Caco-2 (cell line): Measurements from ENCODE around the gene FBLN1. TPM values are rescaled to one million over a fixed set of nuclear protein-coding genes. Genes with fewer than 3 reads are reported as not detected.

Experiments used
- BruUV-seq: library from RNA; stranded (reverse); fragments of 400-500 nt; replicated peaks from 2 replicates; lab custom pipeline; 2021; lab: Mats Ljungman, UMichigan
- CTCF ChIA-PET: fragments of 300-600 bp; sonication (Branson Sonifier 250); formaldehyde crosslinking; loops from one replicate; lab custom pipeline; 2022; ENCODE audit warnings: antibody characterized with exemption; lab: Charles Lee
- POLR2A ChIA-PET: fragments of 300-600 bp; sonication (Branson Sonifier 250); formaldehyde crosslinking; loops from one replicate; lab custom pipeline; 2022; ENCODE audit warnings: antibody characterized with exemption; lab: Charles Lee
- DNase-seq, 2 experiments: peaks; one replicate each; pipeline versions ENCODE4 v3.0.0 to v3.0.0-alpha.2; 2020 to 2022
- H3K27me3 ChIP-seq: replicated peaks from 2 replicates; pipeline ENCODE4 v1.6.0; 2011; ENCODE audit warnings: low read length; ENCODE audit not compliant: control insufficient read depth, insufficient read depth
- H3K36me3 ChIP-seq: 2 replicates; pipeline ENCODE4 v1.5.1; 2011; ENCODE audit warnings: low read length; ENCODE audit not compliant: control insufficient read depth, insufficient read depth
- H3K4me1 ChIP-seq: fragments of 250-450 bp; sonication (Bioruptor Pico); 2 replicates; pipeline ENCODE4 v1.5.1; 2020; ENCODE audit warnings: mild to moderate bottlenecking
- H3K4me3 ChIP-seq: 2 replicates; pipeline ENCODE4 v1.5.1; 2011; ENCODE audit warnings: low read depth, mild to moderate bottlenecking, control low read depth, low read length
- H3K9me3 ChIP-seq: fragments of 250-450 bp; sonication (Bioruptor Pico); 2 replicates; pipeline ENCODE4 v1.5.1; 2020; ENCODE audit warnings: mild to moderate bottlenecking, moderate library complexity
- H3K27ac Mint-ChIP-seq: one replicate; pipeline ENCODE4 v1.8.0; 2022; ENCODE audit warnings: mixed read lengths; ENCODE audit not compliant: unreplicated experiment
- H3K27me3 Mint-ChIP-seq: one replicate; pipeline ENCODE4 v1.8.0; 2022; ENCODE audit warnings: mixed read lengths; ENCODE audit not compliant: insufficient read depth, unreplicated experiment
- H3K36me3 Mint-ChIP-seq: one replicate; pipeline ENCODE4 v1.8.0; 2022; ENCODE audit warnings: mild to moderate bottlenecking, mixed read lengths; ENCODE audit not compliant: insufficient read depth, unreplicated experiment
- H3K4me1 Mint-ChIP-seq: one replicate; pipeline ENCODE4 v1.8.0; 2022; ENCODE audit warnings: low read depth, mixed read lengths; ENCODE audit not compliant: unreplicated experiment
- H3K4me3 Mint-ChIP-seq: one replicate; pipeline ENCODE4 v1.8.0; 2022; ENCODE audit warnings: mild to moderate bottlenecking, moderate library complexity, mixed read lengths; ENCODE audit not compliant: unreplicated experiment
- H3K9me3 Mint-ChIP-seq: one replicate; pipeline ENCODE4 v1.8.0; 2022; ENCODE audit warnings: mixed read lengths; ENCODE audit not compliant: unreplicated experiment
- intact Hi-C: fragments of 100-400 bp; cut with micrococcal nuclease; formaldehyde crosslinking; loops from one replicate; pipeline ENCODE4 v1.10.0; 2022; ENCODE audit not compliant: unreplicated experiment
- total RNA-seq: library from RNA; stranded (reverse); gene quantifications from 2 replicates; pipeline ENCODE4 v1.2.3, GENCODE V29; 2022
- TF ChIP-seq, protein P1 (sequence below), 2 experiments: fragments of 200-600 bp in 1 of 2; IDR thresholded peaks; 1 replicate in 1 of 2; 2 replicates in 1 of 2; pipeline versions ENCODE4 v1.5.1 to v1.8.0; 2011 to 2022; ENCODE audit warnings: antibody characterized with exemption in 1 of 2, control low read depth in 1 of 2, inconsistent platforms in 1 of 2, low read depth in 1 of 2, low read length in 1 of 2, mild to moderate bottlenecking in 1 of 2, moderate library complexity in 1 of 2; ENCODE audit not compliant: insufficient read depth in 1 of 2, severe bottlenecking in 1 of 2, unreplicated experiment in 1 of 2

Gene FBLN1
- total RNA-seq, 1 experiment from 2014 or later, result 519 TPM

DNA sequence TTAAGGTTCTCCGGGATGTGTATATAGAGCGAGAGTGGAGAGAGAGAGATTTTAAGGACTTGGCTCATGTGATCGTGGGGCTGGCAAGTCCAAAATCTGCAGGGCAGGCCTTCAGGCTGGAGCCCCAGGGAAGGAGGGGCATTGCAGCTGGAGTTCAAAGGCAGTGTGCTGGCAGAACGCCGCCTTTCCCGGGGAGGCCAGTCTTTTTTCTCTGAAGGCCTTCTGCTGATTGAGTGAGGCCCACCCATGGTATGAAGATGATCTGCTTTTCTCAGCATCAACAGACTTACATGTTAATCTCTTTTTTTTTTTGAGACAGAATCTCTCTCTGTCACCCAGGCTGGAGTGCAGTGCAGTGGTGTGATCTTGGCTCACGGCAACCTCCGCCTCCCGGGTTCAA is 25.4 kb downstream of the FBLN1 start:
- H3K9me3 Mint-ChIP-seq, result no peaks in the 10 kb centered on the region
- H3K27ac Mint-ChIP-seq, result no peak overlapping the region
- H3K36me3 ChIP-seq, result peaks cover 1% of the 10 kb centered on the region

DNA sequence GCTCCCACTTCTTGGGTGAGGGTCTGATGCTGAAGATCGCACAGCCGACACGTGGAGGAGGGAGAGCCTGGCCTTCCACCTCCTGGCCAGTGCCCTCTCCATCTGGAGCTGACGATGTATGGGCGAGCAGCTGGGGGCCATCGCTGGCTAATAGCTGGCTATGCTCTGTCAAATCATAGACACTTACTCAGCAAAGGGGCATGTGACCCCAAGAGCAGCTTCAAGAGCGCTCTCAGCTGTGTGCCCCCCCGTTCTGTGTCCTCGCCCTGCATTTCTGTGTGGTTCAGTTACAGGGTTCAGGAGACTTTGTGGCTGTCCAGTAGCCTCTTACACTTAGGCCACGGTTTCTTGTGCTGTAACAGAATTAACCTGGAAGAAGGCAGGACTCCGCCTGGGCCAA is 26.4 kb downstream of the FBLN1 start:
- peaks cover 4% of the 10 kb centered on the region for H3K36me3 ChIP-seq
- no peak overlapping the region for H3K4me3 ChIP-seq
- CTCF ChIA-PET, result no interaction called here
- TF ChIP-seq, protein P1, sequence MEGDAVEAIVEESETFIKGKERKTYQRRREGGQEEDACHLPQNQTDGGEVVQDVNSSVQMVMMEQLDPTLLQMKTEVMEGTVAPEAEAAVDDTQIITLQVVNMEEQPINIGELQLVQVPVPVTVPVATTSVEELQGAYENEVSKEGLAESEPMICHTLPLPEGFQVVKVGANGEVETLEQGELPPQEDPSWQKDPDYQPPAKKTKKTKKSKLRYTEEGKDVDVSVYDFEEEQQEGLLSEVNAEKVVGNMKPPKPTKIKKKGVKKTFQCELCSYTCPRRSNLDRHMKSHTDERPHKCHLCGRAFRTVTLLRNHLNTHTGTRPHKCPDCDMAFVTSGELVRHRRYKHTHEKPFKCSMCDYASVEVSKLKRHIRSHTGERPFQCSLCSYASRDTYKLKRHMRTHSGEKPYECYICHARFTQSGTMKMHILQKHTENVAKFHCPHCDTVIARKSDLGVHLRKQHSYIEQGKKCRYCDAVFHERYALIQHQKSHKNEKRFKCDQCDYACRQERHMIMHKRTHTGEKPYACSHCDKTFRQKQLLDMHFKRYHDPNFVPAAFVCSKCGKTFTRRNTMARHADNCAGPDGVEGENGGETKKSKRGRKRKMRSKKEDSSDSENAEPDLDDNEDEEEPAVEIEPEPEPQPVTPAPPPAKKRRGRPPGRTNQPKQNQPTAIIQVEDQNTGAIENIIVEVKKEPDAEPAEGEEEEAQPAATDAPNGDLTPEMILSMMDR (IDR thresholded peaks at IDR 0.05; ENCODE audit: insufficient read depth in 1 of 2, low read depth in 1 of 2, low read length in 1 of 2, severe bottlenecking in 1 of 2, unreplicated experiment in 1 of 2), result no peak
- no peak for DNase-seq
- BruUV-seq, result no TSS peak
- Mint-ChIP-seq H3K4me3 (no peak overlapping the region), H3K9me3 (no peaks in the 10 kb centered on the region), H3K4me1 (peaks cover 6% of the 10 kb centered on the region), H3K27ac (no peak overlapping the region), H3K27me3 (no peaks in the 10 kb centered on the region), H3K36me3 (peaks cover 83% of the 10 kb centered on the region)
- H3K27me3 ChIP-seq, result no peaks in the 10 kb centered on the region
- no peaks in the 10 kb centered on the region for H3K4me1 ChIP-seq
- H3K9me3 ChIP-seq, result no peaks in the 10 kb centered on the region
- POLR2A ChIA-PET, result interaction anchor here (0.8 kb wide), 1 partner anchor 45 kb away, joined by 3 read pairs; no protein-coding TSS in a partner anchor
- intact Hi-C loops, result no loop called here

More for the DNA sequence above, 25.4 kb downstream of the FBLN1 start:
- H3K4me3 Mint-ChIP-seq, result no peak overlapping the region
- TF ChIP-seq, protein P1 (IDR thresholded peaks at IDR 0.05; ENCODE audit: insufficient read depth in 1 of 2, low read depth in 1 of 2, low read length in 1 of 2, severe bottlenecking in 1 of 2, unreplicated experiment in 1 of 2), result no peak
- no TSS peak for BruUV-seq
- intact Hi-C loops, result no loop called here
- Histone ChIP-seq H3K4me3 (no peak overlapping the region), H3K4me1 (no peaks in the 10 kb centered on the region), H3K9me3 (no peaks in the 10 kb centered on the region), H3K27me3 (no peaks in the 10 kb centered on the region)
- peaks cover 6% of the 10 kb centered on the region for H3K4me1 Mint-ChIP-seq
- CTCF ChIA-PET, result no interaction called here
- H3K36me3 Mint-ChIP-seq, result peaks cover 86% of the 10 kb centered on the region
- no peaks in the 10 kb centered on the region for H3K27me3 Mint-ChIP-seq
- POLR2A ChIA-PET, result no interaction called here
- no peak for DNase-seq

DNA sequence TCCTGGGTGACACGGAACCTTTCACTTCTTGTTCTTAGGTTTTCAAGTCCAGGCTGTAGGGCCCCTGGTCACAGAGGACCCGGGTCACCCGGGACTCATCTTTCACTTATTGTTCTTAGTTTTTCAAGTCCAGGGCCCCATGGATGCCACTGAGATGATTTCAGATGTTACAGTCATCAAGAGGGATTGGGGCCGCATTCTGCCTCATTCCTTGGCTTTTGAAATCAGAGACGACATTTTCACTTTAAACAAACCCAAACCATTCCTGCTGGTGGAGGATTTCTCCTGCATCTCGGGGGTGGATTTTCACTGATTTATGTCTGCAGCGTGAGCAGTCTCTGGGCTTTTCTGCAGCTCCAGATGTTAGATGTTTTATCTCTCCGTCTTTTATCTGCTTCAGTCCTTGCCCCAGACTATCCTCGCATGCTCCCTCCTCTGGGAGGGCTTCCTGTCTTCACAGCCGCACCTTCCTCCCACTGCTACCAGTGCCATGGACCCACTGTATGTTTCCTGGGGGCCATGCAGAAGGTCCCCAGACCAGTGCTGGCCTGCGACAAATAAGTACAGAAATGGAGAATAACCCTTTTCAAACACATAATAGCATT is 27.4 kb downstream of the FBLN1 start:
- intact Hi-C loops, result no loop called here
- Mint-ChIP-seq H3K4me3 (no peak overlapping the region), H3K27ac (no peak overlapping the region), H3K27me3 (no peaks in the 10 kb centered on the region), H3K36me3 (peaks cover 83% of the 10 kb centered on the region), H3K4me1 (peaks cover 6% of the 10 kb centered on the region), H3K9me3 (no peaks in the 10 kb centered on the region)
- CTCF ChIA-PET, result no interaction called here
- TF ChIP-seq, protein P1 (IDR thresholded peaks at IDR 0.05; ENCODE audit: insufficient read depth in 1 of 2, low read depth in 1 of 2, low read length in 1 of 2, severe bottlenecking in 1 of 2, unreplicated experiment in 1 of 2), result no peak
- no TSS peak for BruUV-seq
- POLR2A ChIA-PET, result no interaction called here
- Histone ChIP-seq H3K4me1 (no peaks in the 10 kb centered on the region), H3K9me3 (no peaks in the 10 kb centered on the region), H3K4me3 (no peak overlapping the region), H3K27me3 (no peaks in the 10 kb centered on the region), H3K36me3 (peaks cover 4% of the 10 kb centered on the region)
- DNase-seq, result no peak
